H1 (cell line): Measurements from ENCODE around the gene CDADC1. TPM values are rescaled to one million over a fixed set of nuclear protein-coding genes. Genes with fewer than 3 reads are reported as not detected.

Source experiments
- CTCF ChIA-PET: fragments of 300-600 bp; sonication (Branson Sonifier 250); formaldehyde crosslinking; loops from one replicate; lab custom pipeline; 2021; ENCODE audit not compliant: partially characterized antibody; lab: Charles Lee
- POLR2A ChIA-PET: fragments of 300-600 bp; sonication (Branson Sonifier 250); formaldehyde crosslinking; loops from one replicate; lab custom pipeline; 2021; ENCODE audit warnings: inconsistent platforms; ENCODE audit not compliant: partially characterized antibody; lab: Charles Lee
- DNase-seq, 2 experiments: peaks; one replicate each; pipeline versions ENCODE4 v3.0.0 to v3.0.0-alpha.2; 2010 to 2022; ENCODE audit warnings: low spot score in 2 of 2, low read depth in 1 of 2, mixed read lengths in 1 of 2
- FAIRE-seq: peaks from 2 replicates; lab custom pipeline; 2011; peaks lifted over from hg19 to GRCh38; lab: Jason Lieb, UNC
- H2AFZ ChIP-seq: 2 replicates; pipeline ENCODE4 v1.8.1; 2012; ENCODE audit warnings: low read length, inconsistent platforms
- H2AK5ac ChIP-seq: 2 replicates; pipeline ENCODE4 v1.6.1; 2013; ENCODE audit warnings: low read depth, low read length
- H2BK120ac ChIP-seq: replicated peaks from 2 replicates; pipeline ENCODE3; 2013; ENCODE audit warnings: low read depth, low read length, inconsistent platforms
- H2BK12ac ChIP-seq: 2 replicates; pipeline ENCODE4 v1.6.1; 2013; ENCODE audit warnings: low read depth, low read length
- H2BK15ac ChIP-seq: 2 replicates; pipeline ENCODE4 v1.6.1; 2013; ENCODE audit warnings: low read length
- H2BK20ac ChIP-seq: 2 replicates; pipeline ENCODE4 v1.6.1; 2013; ENCODE audit warnings: low read length
- H2BK5ac ChIP-seq: 2 replicates; pipeline ENCODE4 v1.6.1; 2013; ENCODE audit warnings: low read depth, low read length
- H3K14ac ChIP-seq: 2 replicates; pipeline ENCODE4 v1.6.1; 2013; ENCODE audit warnings: inconsistent platforms; ENCODE audit not compliant: insufficient read length
- H3K18ac ChIP-seq: 2 replicates; pipeline ENCODE4 v1.6.1; 2013; ENCODE audit warnings: low read length; ENCODE audit errors: extremely low read depth
- H3K23ac ChIP-seq: 2 replicates; pipeline ENCODE4 v1.6.1; 2013; ENCODE audit warnings: inconsistent platforms; ENCODE audit not compliant: insufficient read length
- H3K23me2 ChIP-seq: 2 replicates; pipeline ENCODE4 v1.6.1; 2013; ENCODE audit warnings: low read depth, low read length
- H3K27ac ChIP-seq: 2 replicates; pipeline ENCODE4 v1.6.1; 2011; ENCODE audit warnings: low read depth, low read length, inconsistent platforms
- H3K27me3 ChIP-seq, 4 experiments: replicated peaks in 1 of 4; 1 replicate in 1 of 4; 2 replicates in 3 of 4; pipeline versions ENCODE4 v1.6.1 to v1.8.1; 2011 to 2013; ENCODE audit warnings: low read length in 3 of 4, mild to moderate bottlenecking in 3 of 4, inconsistent platforms in 2 of 4, mixed read lengths in 2 of 4, moderate library complexity in 1 of 4; ENCODE audit not compliant: control insufficient read depth in 3 of 4, insufficient read depth in 3 of 4; ENCODE audit errors: extremely low read depth in 1 of 4
- H3K36me3 ChIP-seq, 4 experiments: 2 replicates each; pipeline versions ENCODE4 v1.6.1 to v1.8.1; 2011 to 2013; ENCODE audit warnings: mild to moderate bottlenecking in 4 of 4, low read length in 3 of 4, moderate library complexity in 2 of 4, control low read depth in 1 of 4, inconsistent platforms in 1 of 4; ENCODE audit not compliant: insufficient read depth in 4 of 4, control insufficient read depth in 2 of 4
- H3K4ac ChIP-seq: replicated peaks from 2 replicates; pipeline ENCODE3; 2013; ENCODE audit warnings: low read length, low read depth, mixed read lengths, inconsistent platforms; ENCODE audit not compliant: insufficient read length
- H3K4me1 ChIP-seq, 4 experiments: replicated peaks in 1 of 4; 1 replicate in 1 of 4; 2 replicates in 3 of 4; pipeline versions ENCODE4 v1.6.1 to v1.8.1; 2011 to 2013; ENCODE audit warnings: low read length in 3 of 4, inconsistent platforms in 2 of 4, mixed read lengths in 1 of 4; ENCODE audit not compliant: insufficient read depth in 4 of 4, control insufficient read depth in 3 of 4
- H3K4me2 ChIP-seq, 2 experiments: 2 replicates each; pipeline versions ENCODE4 v1.6.1 to v1.8.1; 2011 to 2013; ENCODE audit warnings: low read depth in 2 of 2, low read length in 2 of 2, control low read depth in 1 of 2, inconsistent platforms in 1 of 2, mild to moderate bottlenecking in 1 of 2; ENCODE audit not compliant: insufficient read depth in 1 of 2
- H3K4me3 ChIP-seq, 4 experiments: fragments of 200-600, 300-600 bp in 1 of 4; sonication (generic), shearing (Covaris generic), sonication (Bioruptor Twin) in 1 of 4; 2 replicates each; pipeline versions ENCODE4 v1.5.1 to v1.8.1; 2011 to 2016; ENCODE audit warnings: low read length in 4 of 4, low read depth in 3 of 4, control low read depth in 2 of 4, inconsistent platforms in 2 of 4, mild to moderate bottlenecking in 2 of 4, mixed read lengths in 1 of 4, moderate library complexity in 1 of 4; ENCODE audit not compliant: insufficient read depth in 2 of 4; ENCODE audit errors: extremely low read depth in 1 of 4
- H3K56ac ChIP-seq: replicated peaks from 2 replicates; pipeline ENCODE3; 2013; ENCODE audit warnings: low read depth, mild to moderate bottlenecking, mixed read lengths, low read length, inconsistent platforms; ENCODE audit not compliant: insufficient read length
- H3K79me1 ChIP-seq: 2 replicates; pipeline ENCODE4 v1.6.1; 2013; ENCODE audit warnings: low read depth, low read length, control low read depth
- H3K79me2 ChIP-seq, 2 experiments: 2 replicates each; pipeline versions ENCODE4 v1.6.1 to v1.8.1; 2012 to 2013; ENCODE audit warnings: low read length in 2 of 2, mild to moderate bottlenecking in 2 of 2, inconsistent platforms in 1 of 2; ENCODE audit not compliant: insufficient read depth in 2 of 2, control insufficient read depth in 1 of 2
- H3K9ac ChIP-seq, 4 experiments: replicated peaks in 1 of 4; 1 replicate in 1 of 4; 2 replicates in 3 of 4; pipeline versions ENCODE4 v1.6.1 to v1.8.1; 2011 to 2013; ENCODE audit warnings: low read depth in 3 of 4, low read length in 3 of 4, control low read depth in 2 of 4, mild to moderate bottlenecking in 2 of 4, moderate library complexity in 2 of 4, inconsistent platforms in 1 of 4; ENCODE audit errors: extremely low read depth in 1 of 4
- H3K9me3 ChIP-seq, 2 experiments: 2 replicates each; pipeline versions ENCODE4 v1.6.1 to v1.8.1; 2012 to 2013; ENCODE audit warnings: mild to moderate bottlenecking in 2 of 2, moderate library complexity in 2 of 2, control low read depth in 1 of 2, inconsistent platforms in 1 of 2, low read depth in 1 of 2, low read length in 1 of 2, mixed read lengths in 1 of 2; ENCODE audit not compliant: insufficient read depth in 2 of 2
- H4K20me1 ChIP-seq, 2 experiments: replicated peaks in 1 of 2; 2 replicates each; pipeline versions ENCODE3 to v1.8.1; 2011 to 2013; ENCODE audit warnings: inconsistent platforms in 2 of 2, low read length in 2 of 2, mild to moderate bottlenecking in 1 of 2; ENCODE audit not compliant: insufficient read depth in 2 of 2, control insufficient read depth in 1 of 2
- H4K5ac ChIP-seq: 2 replicates; pipeline ENCODE4 v1.6.1; 2013; ENCODE audit warnings: low read length, low read depth, mixed read lengths, inconsistent platforms; ENCODE audit not compliant: insufficient read length
- H4K8ac ChIP-seq: 2 replicates; pipeline ENCODE4 v1.8.0; 2013; ENCODE audit warnings: mild to moderate bottlenecking, moderate library complexity, low read length, inconsistent platforms; ENCODE audit not compliant: insufficient read depth; ENCODE audit errors: extremely low read depth
- H4K91ac ChIP-seq: replicated peaks from 2 replicates; pipeline ENCODE3; 2013; ENCODE audit warnings: low read length, mixed read lengths, inconsistent platforms; ENCODE audit not compliant: insufficient read length
- CBX5 ChIP-seq: fragments of 300-800, 300-1000 bp; sonication (generic); IDR thresholded peaks from 2 replicates; pipeline ENCODE4 v1.7.1; 2016; ENCODE audit warnings: antibody characterized with exemption, low read length, low read depth
- polyA plus RNA-seq, 7 experiments: library from polyadenylated mRNA; depleted of rRNA in 3 of 7; stranded (reverse) in 5 of 7; unstranded in 2 of 7; fragments of >200 nt in 5 of 7; fragments of 200-250 nt in 2 of 7; gene quantifications; 1 replicate in 5 of 7; 2 replicates in 1 of 7; 4 replicates in 1 of 7; pipeline versions ENCODE4 v1.2.1 to v1.2.3, GENCODE V29; 2011 to 2013; ENCODE audit warnings: missing spikeins in 2 of 7, mixed read lengths in 2 of 7
- total RNA-seq: library from RNA; stranded (reverse); fragmentation: NEBNext Ultra II Directional; extraction: Animal tissue kit (Norgen Biotek cat#: 25700); gene quantifications from 2 replicates; pipeline ENCODE4 v1.2.1, GENCODE V29; 2021

The CDADC1 gene
- total and polyA plus RNA-seq, 2 of the 8 experiments (the other 6 are each of a cell fraction or from before 2014, with no cell fraction given) = 0.98 to 2.7 TPM

GRCh38 chr13:49319551-49319950 lies 71.8 kb downstream of the CDADC1 start:
- Histone ChIP-seq H2BK5ac (no peak overlapping the region), H3K4me3 (no peak overlapping the region), H3K79me2 (no peaks in the 10 kb centered on the region), H3K18ac (no peak overlapping the region), H4K5ac (no peak overlapping the region), H3K79me1 (no peaks in the 10 kb centered on the region), H3K14ac (no peak overlapping the region), H3K23me2 (no peaks in the 10 kb centered on the region), H3K27me3 (no peaks in the 10 kb centered on the region), H4K20me1 (no peaks in the 10 kb centered on the region), H2BK12ac (no peak overlapping the region), H3K56ac (no peak overlapping the region), H3K4me2 (no peak overlapping the region), H2BK15ac (no peak overlapping the region), H4K8ac (no peak overlapping the region), H2AK5ac (no peak overlapping the region), H3K23ac (no peak overlapping the region), H2BK20ac (no peak overlapping the region), H3K4me1 (no peaks in the 10 kb centered on the region), H3K27ac (no peak overlapping the region), H2BK120ac (no peak overlapping the region), H3K4ac (no peak overlapping the region), H2AFZ (no peak overlapping the region), H3K9me3 (no peaks in the 10 kb centered on the region), H4K91ac (no peak overlapping the region), H3K36me3 (no peaks in the 10 kb centered on the region), H3K9ac (no peak overlapping the region)
- DNase-seq (no peak), FAIRE-seq (no peak)
- ChIA-PET CTCF (no interaction called here), POLR2A (no interaction called here)
- no peak for TF ChIP-seq CBX5
